ENCODE results near the gene CDH4.

The CDH4 gene

GRCh38 chr20:61812845-61813485, 560.9 kb downstream of the CDH4 start:
- no peak for TF ChIP-seq TAF1 (IDR thresholded peaks at IDR 0.05; ENCODE audit: low read depth)
- TF ChIP-seq CREB1 (IDR thresholded peaks at IDR 0.05; ENCODE audit: low read depth) = no peak
- TF ChIP-seq ZBTB7A (IDR thresholded peaks at IDR 0.05; ENCODE audit: low read depth) = no peak
- no peak for TF ChIP-seq FOXM1 (IDR thresholded peaks at IDR 0.05; ENCODE audit: borderline replicate concordance, low read depth)
- no peak for TF ChIP-seq CEBPB (IDR thresholded peaks at IDR 0.05)
- TF ChIP-seq TCF12 (IDR thresholded peaks at IDR 0.05; ENCODE audit: low read depth) = no peak
- no peak for TF ChIP-seq RAD21 (IDR thresholded peaks at IDR 0.05; ENCODE audit: low read depth)
- TF ChIP-seq TEAD4 (IDR thresholded peaks at IDR 0.05) = no peak
- no peak for TF ChIP-seq MAX (IDR thresholded peaks at IDR 0.05)
- no peak for TF ChIP-seq REST (IDR thresholded peaks at IDR 0.05; ENCODE audit: low read depth)
- TF ChIP-seq EGR1 (IDR thresholded peaks at IDR 0.05) = no peak
- TF ChIP-seq EP300 (IDR thresholded peaks at IDR 0.05; ENCODE audit: borderline replicate concordance) = no peak

GRCh38 chr20:61813791-61814190, 561.7 kb downstream of the CDH4 start:
- TF ChIP-seq RAD21 (IDR thresholded peaks at IDR 0.05; ENCODE audit: low read depth) (no peak), EP300 (IDR thresholded peaks at IDR 0.05; ENCODE audit: borderline replicate concordance) (no peak), TEAD4 (IDR thresholded peaks at IDR 0.05) (no peak), USF1 (IDR thresholded peaks at IDR 0.05) (no peak), REST (IDR thresholded peaks at IDR 0.05; ENCODE audit: low read depth) (no peak), ZBTB7A (IDR thresholded peaks at IDR 0.05; ENCODE audit: low read depth) (no peak), EGR1 (IDR thresholded peaks at IDR 0.05) (no peak), CREB1 (IDR thresholded peaks at IDR 0.05; ENCODE audit: low read depth) (no peak), MAX (IDR thresholded peaks at IDR 0.05) (no peak), NFIC (IDR thresholded peaks at IDR 0.05) (no peak), YY1 (IDR thresholded peaks at IDR 0.05; ENCODE audit: low read depth) (no peak), CEBPB (IDR thresholded peaks at IDR 0.05) (no peak), TCF12 (IDR thresholded peaks at IDR 0.05; ENCODE audit: low read depth) (no peak), TAF1 (IDR thresholded peaks at IDR 0.05; ENCODE audit: low read depth) (no peak), FOXM1 (IDR thresholded peaks at IDR 0.05; ENCODE audit: borderline replicate concordance, low read depth) (no peak)

GRCh38 chr20:61814244-61814643, 562.2 kb downstream of the CDH4 start:
- TF ChIP-seq TCF12 (IDR thresholded peaks at IDR 0.05; ENCODE audit: low read depth) = no peak
- TF ChIP-seq ZBTB7A (IDR thresholded peaks at IDR 0.05; ENCODE audit: low read depth) = no peak
- TF ChIP-seq MAX (IDR thresholded peaks at IDR 0.05) = no peak
- no peak for TF ChIP-seq REST (IDR thresholded peaks at IDR 0.05; ENCODE audit: low read depth)
- no peak for TF ChIP-seq FOXM1 (IDR thresholded peaks at IDR 0.05; ENCODE audit: borderline replicate concordance, low read depth)
- TF ChIP-seq RAD21 (IDR thresholded peaks at IDR 0.05; ENCODE audit: low read depth) = no peak
- TF ChIP-seq EP300 (IDR thresholded peaks at IDR 0.05; ENCODE audit: borderline replicate concordance) = no peak
- no peak for TF ChIP-seq TEAD4 (IDR thresholded peaks at IDR 0.05)
- TF ChIP-seq YY1 (IDR thresholded peaks at IDR 0.05; ENCODE audit: low read depth) = no peak

GRCh38 chr20:61814726-61815125, 562.7 kb downstream of the CDH4 start:
- TF ChIP-seq USF1 (IDR thresholded peaks at IDR 0.05) (no peak), ZBTB7A (IDR thresholded peaks at IDR 0.05; ENCODE audit: low read depth) (no peak), REST (IDR thresholded peaks at IDR 0.05; ENCODE audit: low read depth) (no peak), EGR1 (IDR thresholded peaks at IDR 0.05) (no peak), NFIC (IDR thresholded peaks at IDR 0.05) (no peak)

All from Ishikawa (cell line).